AG09319 (cell line): ENCODE results near the gene SAAL1.

Experiments used
- DNase-seq: peaks from one replicate; pipeline ENCODE4 v3.0.0-alpha.2; 2010; ENCODE audit warnings: low read depth; ENCODE audit errors: extremely low read depth
- TF ChIP-seq, protein P1 (sequence below): IDR thresholded peaks from 2 replicates; pipeline ENCODE4 v1.5.1; 2011; ENCODE audit warnings: low read depth, mild to moderate bottlenecking, inconsistent platforms, low read length, moderate library complexity

The SAAL1 gene

DNA sequence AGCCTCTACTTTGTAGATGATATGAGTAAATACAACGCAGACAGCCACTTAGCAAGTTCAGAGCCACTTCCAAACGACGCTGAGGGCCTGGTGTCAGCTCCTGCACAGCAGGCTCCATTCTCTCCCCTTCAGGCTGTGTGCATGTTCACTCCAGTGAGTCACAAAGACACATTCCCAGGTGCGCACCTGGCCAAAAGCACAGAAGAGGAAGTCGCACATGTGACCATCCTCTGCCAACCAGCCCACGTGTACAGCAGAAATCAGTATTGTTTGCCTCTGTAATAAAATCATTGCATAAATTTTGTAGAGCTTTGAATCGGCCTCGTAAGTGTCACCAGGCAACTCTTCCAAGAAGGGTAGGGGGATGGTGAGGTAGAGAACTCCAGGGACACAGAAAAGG, 40.3 kb downstream of the SAAL1 start:
- no peak for DNase-seq
- TF ChIP-seq, protein P1, sequence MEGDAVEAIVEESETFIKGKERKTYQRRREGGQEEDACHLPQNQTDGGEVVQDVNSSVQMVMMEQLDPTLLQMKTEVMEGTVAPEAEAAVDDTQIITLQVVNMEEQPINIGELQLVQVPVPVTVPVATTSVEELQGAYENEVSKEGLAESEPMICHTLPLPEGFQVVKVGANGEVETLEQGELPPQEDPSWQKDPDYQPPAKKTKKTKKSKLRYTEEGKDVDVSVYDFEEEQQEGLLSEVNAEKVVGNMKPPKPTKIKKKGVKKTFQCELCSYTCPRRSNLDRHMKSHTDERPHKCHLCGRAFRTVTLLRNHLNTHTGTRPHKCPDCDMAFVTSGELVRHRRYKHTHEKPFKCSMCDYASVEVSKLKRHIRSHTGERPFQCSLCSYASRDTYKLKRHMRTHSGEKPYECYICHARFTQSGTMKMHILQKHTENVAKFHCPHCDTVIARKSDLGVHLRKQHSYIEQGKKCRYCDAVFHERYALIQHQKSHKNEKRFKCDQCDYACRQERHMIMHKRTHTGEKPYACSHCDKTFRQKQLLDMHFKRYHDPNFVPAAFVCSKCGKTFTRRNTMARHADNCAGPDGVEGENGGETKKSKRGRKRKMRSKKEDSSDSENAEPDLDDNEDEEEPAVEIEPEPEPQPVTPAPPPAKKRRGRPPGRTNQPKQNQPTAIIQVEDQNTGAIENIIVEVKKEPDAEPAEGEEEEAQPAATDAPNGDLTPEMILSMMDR = no peak

DNA sequence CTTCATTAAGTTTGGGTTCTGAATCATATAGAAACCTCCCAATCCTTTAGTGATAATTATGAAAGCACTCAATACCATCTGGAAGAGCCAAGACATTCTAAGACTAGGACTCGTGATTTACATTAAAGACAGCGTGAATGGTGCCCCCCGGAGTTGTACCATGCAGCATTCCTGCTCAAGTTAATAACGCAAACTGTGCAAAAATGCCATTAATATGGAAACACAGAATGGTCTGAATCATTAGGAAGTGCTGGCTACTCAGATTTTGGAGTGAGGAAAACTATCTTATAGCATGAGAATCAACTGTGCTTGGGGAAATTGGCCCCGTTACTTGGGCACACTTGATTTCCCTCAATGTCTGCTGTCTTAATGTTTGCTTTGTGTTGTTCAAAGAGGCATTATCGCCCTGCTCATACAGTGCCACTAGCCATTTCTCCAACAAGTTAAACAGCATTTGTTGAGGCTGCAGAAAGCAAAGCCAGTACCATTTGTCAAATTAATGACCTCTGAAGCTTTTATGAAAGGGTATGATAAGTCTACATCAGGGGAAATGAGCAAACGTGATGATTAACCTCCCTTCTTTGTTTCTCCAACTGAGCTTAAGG, 41.3 kb downstream of the SAAL1 start:
- TF ChIP-seq, protein P1 = no peak
- no peak for DNase-seq

- DNase-seq = no peak
- TF ChIP-seq, protein P1 = no peak
Measured at GRCh38 chr11:18063862-18064434, 41.9 kb downstream of the SAAL1 start.

DNA sequence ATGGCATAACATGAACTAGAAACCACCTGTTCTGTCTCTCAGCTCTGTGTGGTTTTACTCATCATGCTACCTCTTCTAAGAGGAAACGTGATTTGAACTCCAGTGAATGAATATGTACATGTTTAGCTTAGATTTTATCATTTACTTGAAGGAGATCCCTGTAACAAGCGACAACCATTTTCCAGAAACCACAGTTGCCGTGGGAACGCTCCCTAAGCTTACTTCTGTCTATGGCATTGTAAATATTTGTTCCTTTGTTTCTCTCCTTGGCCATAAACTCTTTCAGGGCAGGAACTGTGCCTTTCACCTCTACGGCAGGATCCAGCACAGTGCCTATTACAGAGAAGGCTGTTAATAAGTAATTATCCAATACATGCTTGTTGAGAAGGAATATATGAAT, 42.8 kb downstream of the SAAL1 start:
- no peak for DNase-seq
- TF ChIP-seq, protein P1 = no peak

- no peak for DNase-seq
- TF ChIP-seq, protein P1 = no peak
Measured at GRCh38 chr11:18061351-18061750, 44.5 kb downstream of the SAAL1 start.

DNA sequence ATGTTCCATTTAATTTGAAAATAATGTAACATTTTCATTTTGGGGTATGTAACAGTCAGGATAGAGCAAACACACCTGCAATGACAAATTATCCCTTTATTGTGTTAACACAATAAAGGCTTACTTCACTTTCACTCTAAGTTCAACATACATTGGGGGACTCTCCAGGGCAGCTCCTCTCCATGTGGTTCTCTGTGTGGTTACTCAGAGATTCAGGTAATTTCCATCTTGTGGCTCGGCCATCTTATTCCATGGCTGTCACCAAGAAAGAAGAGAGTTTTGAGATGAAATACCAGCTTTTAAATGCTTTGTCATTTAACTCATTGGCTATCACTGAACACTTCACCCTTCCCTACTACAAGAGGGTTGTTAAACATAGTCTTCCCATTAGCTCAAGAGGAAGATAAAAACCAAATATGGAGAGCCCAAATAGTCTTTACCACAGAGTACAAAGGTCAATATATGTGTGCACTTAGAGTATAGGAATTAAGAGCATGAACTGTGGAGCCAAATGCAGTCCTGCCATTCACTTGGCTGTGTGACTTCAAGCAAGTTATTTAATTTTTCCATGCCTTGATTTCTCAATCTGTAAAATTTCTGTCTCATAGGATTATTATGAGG, 49.2 kb downstream of the SAAL1 start:
- TF ChIP-seq, protein P1 = no peak
- no peak for DNase-seq

DNA sequence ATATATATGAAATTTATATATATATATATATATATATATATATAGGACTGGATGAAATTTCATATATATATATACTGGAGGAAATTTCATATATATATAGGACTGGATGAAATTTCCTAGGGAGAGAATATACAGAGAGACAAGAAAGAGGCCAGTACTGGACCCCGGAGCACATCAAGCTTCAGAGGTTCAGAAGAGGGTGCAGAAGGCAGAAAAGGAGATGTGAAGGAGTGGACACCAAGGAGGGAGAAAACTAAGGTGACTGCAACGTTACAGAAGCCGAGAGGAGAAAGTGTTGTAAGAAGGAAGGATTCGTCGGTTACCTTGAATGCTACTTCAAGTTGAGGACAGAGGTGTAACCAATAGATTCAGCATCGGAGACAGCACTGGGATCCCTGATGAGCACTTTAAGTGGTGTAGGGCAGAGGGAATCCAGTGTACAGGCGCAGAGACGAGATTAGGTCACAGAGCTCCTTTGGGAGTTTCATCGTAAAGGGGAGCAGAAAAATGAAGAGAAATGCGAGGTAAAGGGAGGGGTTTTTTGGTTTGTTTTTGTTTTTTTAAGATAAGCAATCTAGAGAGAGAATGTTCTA, 51.3 kb downstream of the SAAL1 start:
- DNase-seq = no peak
- TF ChIP-seq, protein P1 = no peak
